KBM-7 (cell line): Measurements from ENCODE around the gene RNF213.

Experiments
- DNase-seq: peaks from one replicate; pipeline ENCODE4 v3.0.0-alpha.2; 2015
- in situ Hi-C: fragments of 300-500 bp; cut with MboI; formaldehyde crosslinking; loops from 2 replicates; pipeline ENCODE4 v1.14.3; 2020; ENCODE audit warnings: low sequenced_read_pairs, low pct_unique_long_range_greater_than_20kb, mixed read lengths

RNF213 gene

DNA sequence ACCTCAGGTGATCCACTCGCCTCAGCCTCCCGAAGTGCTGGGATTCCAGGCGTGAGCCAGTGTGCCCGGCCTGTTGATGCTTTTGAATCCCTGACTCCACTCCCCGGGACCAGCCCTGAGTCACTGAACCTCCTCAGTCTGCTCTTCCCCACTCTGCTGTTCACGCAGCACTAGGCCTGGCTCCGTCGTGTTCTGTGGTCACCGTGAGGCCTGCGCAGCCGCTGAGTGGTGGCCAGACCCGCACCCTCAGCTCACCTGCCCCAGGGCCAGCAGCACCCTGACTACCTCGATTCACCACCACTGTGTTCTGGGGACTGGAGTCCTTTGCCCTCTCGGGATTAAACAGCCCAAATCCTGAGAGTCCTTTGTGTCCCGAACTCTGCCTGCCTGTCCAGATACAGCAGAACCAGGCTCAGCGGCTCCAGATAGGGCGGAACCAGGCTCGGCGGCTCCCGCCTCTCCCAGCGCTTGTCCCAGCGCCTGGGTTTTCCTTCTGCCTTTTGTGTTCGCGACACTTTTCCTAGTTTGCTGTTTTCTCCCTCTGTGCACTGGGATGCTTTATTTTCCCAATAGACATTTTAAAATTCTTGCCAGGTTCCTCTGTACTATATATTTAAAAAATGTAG lies 95.7 kb downstream of the RNF213 start:
- no peak for DNase-seq
- in situ Hi-C loops, result no loop called here

DNA sequence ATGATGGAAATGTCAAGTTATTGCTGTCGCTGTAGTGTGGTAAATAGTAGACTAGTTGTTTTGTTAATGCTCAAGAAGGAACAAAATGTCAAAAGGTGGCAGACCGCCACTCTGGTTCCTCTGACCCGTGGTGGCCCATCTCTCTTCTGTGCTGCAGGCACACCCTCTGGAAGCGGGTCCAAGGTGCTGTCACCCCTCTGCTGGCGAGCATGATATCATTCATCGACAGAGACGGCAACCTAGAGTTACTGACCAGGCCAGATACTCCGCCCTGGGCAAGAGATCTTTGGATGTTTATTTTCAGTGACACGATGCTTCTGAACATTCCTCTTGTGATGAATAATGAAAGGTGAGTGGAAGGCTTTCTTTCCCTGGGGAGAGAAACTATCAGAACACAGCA lies 97.5 kb downstream of the RNF213 start:
- in situ Hi-C loops, result no loop called here
- DNase-seq, result no peak

DNA sequence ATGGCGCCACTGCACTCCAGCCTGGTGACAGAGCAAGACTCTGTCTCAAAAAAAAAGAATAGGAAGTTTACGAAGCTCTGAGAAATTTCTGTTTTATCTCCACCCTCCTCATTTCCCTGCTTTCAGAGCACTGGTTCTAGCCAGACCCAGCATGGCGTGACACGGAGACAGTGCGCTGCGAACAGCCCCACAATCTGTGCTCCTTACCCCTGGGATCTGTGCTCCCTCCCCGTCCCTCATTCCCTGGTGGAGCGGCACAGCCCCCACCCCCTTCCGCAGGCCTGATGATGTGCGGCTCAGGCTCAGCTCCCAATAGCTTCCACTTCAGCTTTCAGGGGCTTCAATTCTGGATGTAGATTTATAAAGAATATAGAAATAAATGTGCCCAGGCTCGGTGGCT lies 98.2 kb downstream of the RNF213 start:
- in situ Hi-C loops, result no loop called here

GRCh38 chr17:80359422-80360110 lies 98.9 kb downstream of the RNF213 start:
- no peak for DNase-seq
- in situ Hi-C loops, result no loop called here

More for the DNA sequence above, 98.2 kb downstream of the RNF213 start:
- no peak for DNase-seq

- DNase-seq, result no peak
Measured at GRCh38 chr17:80360396-80360795, 99.7 kb downstream of the RNF213 start.

GRCh38 chr17:80361495-80362220 lies 101.0 kb downstream of the RNF213 start:
- DNase-seq, result peak; percentile 32
- in situ Hi-C loops, result no loop called here

More at GRCh38 chr17:80360396-80360795, 99.7 kb downstream of the RNF213 start:
- in situ Hi-C loops, result no loop called here

- DNase-seq, result no peak
- in situ Hi-C loops, result no loop called here
Measured at GRCh38 chr17:80362428-80363119, 101.9 kb downstream of the RNF213 start.

- in situ Hi-C loops, result no loop called here
- no peak for DNase-seq
Measured at GRCh38 chr17:80363120-80363515, 102.5 kb downstream of the RNF213 start.

GRCh38 chr17:80363518-80364090 lies 103.0 kb downstream of the RNF213 start:
- no peak for DNase-seq
- in situ Hi-C loops, result no loop called here

GRCh38 chr17:80364091-80364691 lies 103.5 kb downstream of the RNF213 start:
- in situ Hi-C loops, result no loop called here
- DNase-seq, result peak; percentile 36

DNA sequence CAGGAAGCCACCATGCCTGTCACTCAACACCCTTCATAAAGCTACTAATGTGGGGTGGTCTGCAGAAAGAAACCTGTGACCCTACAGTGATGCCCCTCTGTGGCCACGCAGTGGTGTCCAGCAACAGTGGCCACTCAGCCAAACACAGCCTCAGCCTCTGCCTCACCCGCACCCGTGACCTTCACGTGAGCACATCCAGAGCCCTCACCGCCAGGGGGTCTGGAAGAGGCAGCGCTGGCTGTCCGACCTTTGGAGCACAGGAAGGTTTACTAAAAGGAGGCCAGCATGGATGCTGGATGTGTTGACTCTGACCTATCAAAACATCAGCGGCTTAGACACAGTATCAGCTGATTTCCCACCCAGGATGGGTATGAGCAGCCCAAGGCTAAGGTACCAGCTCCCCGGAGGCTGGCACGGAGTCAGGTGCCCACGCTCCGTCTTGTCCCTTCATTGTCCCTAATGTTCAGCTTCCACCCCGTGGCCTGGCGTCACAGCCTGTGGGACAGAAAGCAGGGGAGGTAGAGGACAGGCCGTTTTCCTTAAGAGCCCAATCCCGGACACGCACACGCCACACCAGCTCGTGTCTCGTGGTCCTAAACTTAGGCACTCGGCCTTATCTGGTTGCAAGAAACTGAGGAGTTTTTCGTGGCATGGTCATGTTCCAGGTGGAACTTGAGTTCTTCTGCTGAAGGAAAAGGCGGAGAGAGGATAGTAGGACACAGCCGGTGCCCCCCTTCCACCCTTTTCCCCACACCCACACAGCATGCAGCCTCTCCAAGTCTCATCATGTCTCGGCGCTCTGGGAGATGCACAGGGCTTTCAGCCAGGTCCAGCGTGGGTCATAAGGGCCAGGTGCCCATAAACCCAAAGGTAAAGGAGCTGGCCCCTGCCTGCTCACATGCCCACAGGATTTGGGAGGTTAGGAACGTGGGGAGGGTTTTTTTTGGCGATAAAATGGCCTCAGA lies 104.6 kb downstream of the RNF213 start:
- in situ Hi-C loops, result no loop called here
- DNase-seq, result no peak

DNA sequence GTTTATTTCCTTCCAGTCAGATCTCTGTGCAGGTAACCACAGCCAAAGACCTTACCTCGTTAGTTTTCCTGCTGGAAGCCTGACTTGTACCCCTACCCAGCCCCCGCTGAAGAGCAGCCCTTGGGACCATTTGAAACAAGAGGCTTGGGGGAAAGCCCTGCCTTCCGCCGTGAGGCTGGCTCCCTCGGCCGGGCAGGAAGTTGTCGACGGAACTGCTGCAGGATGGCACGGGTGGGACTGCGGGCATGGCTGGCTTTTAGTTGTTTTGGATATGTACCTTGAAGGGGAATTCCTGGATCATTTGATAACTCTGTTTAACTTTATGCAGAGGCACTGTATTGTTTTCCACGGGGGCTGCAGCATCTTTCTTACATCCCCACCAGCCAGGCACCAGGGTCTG lies 105.3 kb downstream of the RNF213 start:
- no peak for DNase-seq
- in situ Hi-C loops, result no loop called here

GRCh38 chr17:80367503-80367902 lies 106.9 kb downstream of the RNF213 start:
- no peak for DNase-seq
- in situ Hi-C loops, result no loop called here

DNA sequence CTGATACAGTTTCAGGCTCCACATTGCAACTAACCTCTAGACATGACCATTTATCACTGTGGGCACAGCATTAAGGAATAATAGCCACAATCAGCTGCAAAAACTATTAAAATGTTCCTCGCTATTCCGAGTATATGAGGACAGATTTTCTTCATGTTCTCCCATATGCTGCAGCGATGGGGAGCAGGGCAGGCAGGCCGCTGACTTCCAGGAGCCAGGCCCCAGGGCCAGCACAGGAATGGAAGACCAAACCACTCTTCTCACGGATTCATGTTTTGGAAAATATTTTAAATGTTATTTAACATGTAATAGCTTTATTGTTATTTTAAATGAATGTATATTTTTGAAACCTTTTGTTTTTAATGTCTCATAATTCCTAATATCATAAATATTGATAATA lies 110.5 kb downstream of the RNF213 start:
- in situ Hi-C loops, result no loop called here
- DNase-seq, result no peak

DNA sequence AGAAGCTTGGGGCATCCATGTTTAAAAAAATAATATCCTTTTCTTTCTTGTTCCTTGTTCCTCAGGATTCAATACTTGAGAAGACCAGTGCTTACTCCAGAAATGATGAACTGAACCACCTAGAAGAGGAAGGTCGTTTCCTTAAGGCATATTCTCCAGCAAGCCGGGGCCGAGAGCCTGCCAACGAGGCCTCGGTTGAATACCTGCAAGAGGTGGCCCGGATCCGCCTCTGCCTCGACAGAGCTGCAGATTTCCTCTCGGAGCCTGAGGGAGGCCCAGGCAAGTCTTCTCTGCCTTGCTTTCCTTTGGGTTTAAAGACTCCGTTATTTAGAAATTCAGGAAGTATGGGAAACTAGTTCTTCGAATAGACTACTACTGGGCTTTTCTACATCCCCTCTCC lies 111.8 kb downstream of the RNF213 start:
- in situ Hi-C loops, result no loop called here
- no peak for DNase-seq

GRCh38 chr17:80372922-80373570 lies 112.4 kb downstream of the RNF213 start:
- in situ Hi-C loops, result no loop called here
- no peak for DNase-seq

- DNase-seq, result no peak
- in situ Hi-C loops, result no loop called here
Measured at GRCh38 chr17:80374039-80374731, 113.5 kb downstream of the RNF213 start.
